Naive thymus-derived CD8-positive, alpha-beta T cell (primary cell): ENCODE results near the gene ADD2. TPM values are rescaled to one million over a fixed set of nuclear protein-coding genes. Genes with fewer than 3 reads are reported as not detected.

Experiments
- polyA plus RNA-seq, 3 donors: library from polyadenylated mRNA; unstranded; fragments of 300-500 nt; fragmentation: Illumina TruSeq; gene quantifications; one replicate each; pipeline ENCODE4 v1.2.3, GENCODE V29; 2021
- total RNA-seq, 8 experiments: library from RNA in 2 of 8; stranded (reverse) in 2 of 8; gene quantifications; one replicate each; pipeline ENCODE4 v1.2.3 and lab custom pipeline; 2021 to 2026

The ADD2 gene
- total and polyA plus RNA-seq, 5 experiments from 2014 or later, result 1.8 to 10.9 (median 4.7) TPM

Other genes with a start within 250 kb of the ADD2 start
- gene TGFA, start 214.4 kb downstream of the ADD2 start, total RNA-seq, result 1 to 10 TPM; 1.3 to 1.5 TPM
- gene TGFA, start 214.4 kb downstream of the ADD2 start, polyA plus RNA-seq, result under 1 TPM; 0.61 to 0.76 (median 0.66) TPM
- not detected for gene FIGLA, start 22.4 kb upstream of the ADD2 start, total RNA-seq
- gene FIGLA, start 22.4 kb upstream of the ADD2 start, polyA plus RNA-seq, result not detected
- not detected for gene CLEC4F, start 52.4 kb upstream of the ADD2 start, total RNA-seq
- gene CLEC4F, start 52.4 kb upstream of the ADD2 start, polyA plus RNA-seq, result not detected
- gene CD207, start 67.6 kb upstream of the ADD2 start, total RNA-seq, result not detected
- not detected for gene CD207, start 67.6 kb upstream of the ADD2 start, polyA plus RNA-seq
- not detected for gene VAX2, start 132.4 kb upstream of the ADD2 start, total RNA-seq
- not detected for gene VAX2, start 132.4 kb upstream of the ADD2 start, polyA plus RNA-seq
- gene ATP6V1B1, start 167.7 kb upstream of the ADD2 start, total RNA-seq, result not detected
- not detected for gene ATP6V1B1, start 167.7 kb upstream of the ADD2 start, polyA plus RNA-seq
- gene ANKRD53, start 210.4 kb upstream of the ADD2 start, total RNA-seq, result 1 to 10 TPM; 1.3 to 1.6 TPM
- gene ANKRD53, start 210.4 kb upstream of the ADD2 start, polyA plus RNA-seq, result not detected
- 10 to 100 TPM; 58.1 to 63.1 TPM for gene TEX261, start 226.7 kb upstream of the ADD2 start, total RNA-seq
- gene TEX261, start 226.7 kb upstream of the ADD2 start, polyA plus RNA-seq, result 10 to 100 TPM; 33.7 to 40.6 (median 39.9) TPM